Measurements from ENCODE around the gene XPC. TPM values are rescaled to one million over a fixed set of nuclear protein-coding genes. Genes with fewer than 3 reads are reported as not detected.

Gene XPC
- total RNA-seq, 2 experiments from 2014 or later: 22.7 to 38.6 TPM

- no peak for DNase-seq (ENCODE audit: low spot score)
- Histone ChIP-seq H3K27ac (ENCODE audit: low read depth, low read length, poor library complexity, severe bottlenecking) (no peak overlapping the region), H4K20me1 (ENCODE audit: insufficient read depth, low read length) (no peaks in the 10 kb centered on the region), H3K4me3 (ENCODE audit: low read depth, low read length, poor library complexity, severe bottlenecking) (no peak overlapping the region), H3K9me3 (ENCODE audit: low read length) (no peaks in the 10 kb centered on the region), H3K9me2 (ENCODE audit: insufficient read depth, low read length) (no peaks in the 10 kb centered on the region), H3K36me3 (ENCODE audit: insufficient read depth, low read length) (peaks cover 66% of the 10 kb centered on the region), H3K79me2 (ENCODE audit: insufficient read depth, low read depth, low read length) (no peaks in the 10 kb centered on the region; the same call in 1 of the 2 replicates), H2AFZ (ENCODE audit: low read length) (no peak overlapping the region), H3K4me2 (ENCODE audit: low read length) (no peak overlapping the region), H3K4me1 (ENCODE audit: insufficient read depth, low read length, poor library complexity, severe bottlenecking) (no peaks in the 10 kb centered on the region)
- no peak for TF ChIP-seq EZH2phosphoT487 (IDR thresholded peaks at IDR 0.05; ENCODE audit: borderline replicate concordance, low read depth, low read length)
- no peak for TF ChIP-seq CTCF (conservative IDR thresholded peaks at IDR 0.05; ENCODE audit: low read length)
- intact Hi-C loops (cut with micrococcal nuclease; ENCODE audit: unreplicated experiment): no loop called here
- CTCF ChIA-PET (ENCODE audit: unreplicated experiment): interaction anchor here (0.5 kb wide), 1 partner anchor 497 kb away, joined by 3 read pairs; no protein-coding TSS in a partner anchor
- POLR2A ChIA-PET: interaction anchor here (1.4 kb wide), 1 partner anchor 8 kb away, joined by 3 read pairs; the partner anchor contains the start of gene TMEM43
- BruUV-seq (replicated peaks): no TSS peak
These were observed 45.1 kb downstream of the XPC start for GRCh38 chr3:14133188-14133800.

GRCh38 chr3:14132689-14133088 lies 45.7 kb downstream of the XPC start:
- Histone ChIP-seq H3K4me3 (ENCODE audit: low read depth, low read length, poor library complexity, severe bottlenecking) (no peak overlapping the region), H3K9me2 (ENCODE audit: insufficient read depth, low read length) (no peaks in the 10 kb centered on the region), H3K27ac (ENCODE audit: low read depth, low read length, poor library complexity, severe bottlenecking) (no peak overlapping the region), H4K20me1 (ENCODE audit: insufficient read depth, low read length) (no peaks in the 10 kb centered on the region), H2AFZ (ENCODE audit: low read length) (no peak overlapping the region), H3K36me3 (ENCODE audit: insufficient read depth, low read length) (peaks cover 71% of the 10 kb centered on the region), H3K4me2 (ENCODE audit: low read length) (no peak overlapping the region), H3K79me2 (ENCODE audit: insufficient read depth, low read depth, low read length) (no peaks in the 10 kb centered on the region; the same call in 1 of the 2 replicates), H3K4me1 (ENCODE audit: insufficient read depth, low read length, poor library complexity, severe bottlenecking) (no peaks in the 10 kb centered on the region), H3K9me3 (ENCODE audit: low read length) (no peaks in the 10 kb centered on the region)
- CTCF ChIA-PET (ENCODE audit: unreplicated experiment): no interaction called here
- no peak for DNase-seq (ENCODE audit: low spot score)
- TF ChIP-seq EZH2phosphoT487 (IDR thresholded peaks at IDR 0.05; ENCODE audit: borderline replicate concordance, low read depth, low read length) (no peak), CTCF (conservative IDR thresholded peaks at IDR 0.05; ENCODE audit: low read length) (no peak)
- POLR2A ChIA-PET: interaction anchor here (1.4 kb wide), 1 partner anchor 7 kb away, joined by 3 read pairs; the partner anchor contains the start of gene TMEM43
- intact Hi-C loops (cut with micrococcal nuclease; ENCODE audit: unreplicated experiment): no loop called here
- BruUV-seq (replicated peaks): no TSS peak

GRCh38 chr3:14132120-14132519 lies 46.3 kb downstream of the XPC start:
- no peak for DNase-seq (ENCODE audit: low spot score)
- Histone ChIP-seq H3K9me3 (ENCODE audit: low read length) (no peaks in the 10 kb centered on the region), H3K79me2 (ENCODE audit: insufficient read depth, low read depth, low read length) (no peaks in the 10 kb centered on the region; the same call in 1 of the 2 replicates), H3K9me2 (ENCODE audit: insufficient read depth, low read length) (no peaks in the 10 kb centered on the region), H3K4me1 (ENCODE audit: insufficient read depth, low read length, poor library complexity, severe bottlenecking) (no peaks in the 10 kb centered on the region), H3K4me3 (ENCODE audit: low read depth, low read length, poor library complexity, severe bottlenecking) (no peak overlapping the region), H3K27ac (ENCODE audit: low read depth, low read length, poor library complexity, severe bottlenecking) (no peak overlapping the region), H3K4me2 (ENCODE audit: low read length) (no peak overlapping the region), H2AFZ (ENCODE audit: low read length) (no peak overlapping the region), H3K36me3 (ENCODE audit: insufficient read depth, low read length) (peaks cover 71% of the 10 kb centered on the region), H4K20me1 (ENCODE audit: insufficient read depth, low read length) (no peaks in the 10 kb centered on the region)
- intact Hi-C loops (cut with micrococcal nuclease; ENCODE audit: unreplicated experiment): no loop called here
- ChIA-PET CTCF (ENCODE audit: unreplicated experiment) (no interaction called here), POLR2A (no interaction called here)
- TF ChIP-seq CTCF (conservative IDR thresholded peaks at IDR 0.05; ENCODE audit: low read length) (no peak), EZH2phosphoT487 (IDR thresholded peaks at IDR 0.05; ENCODE audit: borderline replicate concordance, low read depth, low read length) (no peak)
- BruUV-seq (replicated peaks): no TSS peak

All from OCI-LY7 (cell line).